Upper lobe of left lung (tissue), 4 donors: Measurements from ENCODE around the gene SHE.

Source experiments
- POLR2A ChIP-seq, 4 donors: fragments of 450-650 bp; IDR thresholded peaks; one replicate each; pipeline ENCODE4 v1.5.1; 2016 to 2017; ENCODE audit warnings: antibody characterized with exemption in 4 of 4, mild to moderate bottlenecking in 2 of 4
- POLR2AphosphoS5 ChIP-seq, 2 donors: sonication (generic); formaldehyde crosslinking; IDR thresholded peaks; one replicate each; pipeline ENCODE4 v1.5.1; 2017; ENCODE audit warnings: antibody characterized with exemption in 2 of 2
- TF ChIP-seq, protein P1 (sequence below), 6 experiments: fragments of 450-650 bp in 4 of 6; fragments of 200-600 bp in 2 of 6; sonication (generic) in 2 of 6; IDR thresholded peaks; one replicate each; pipeline ENCODE4 v1.5.1; 2016 to 2019; ENCODE audit warnings: antibody characterized with exemption in 6 of 6

DNA sequence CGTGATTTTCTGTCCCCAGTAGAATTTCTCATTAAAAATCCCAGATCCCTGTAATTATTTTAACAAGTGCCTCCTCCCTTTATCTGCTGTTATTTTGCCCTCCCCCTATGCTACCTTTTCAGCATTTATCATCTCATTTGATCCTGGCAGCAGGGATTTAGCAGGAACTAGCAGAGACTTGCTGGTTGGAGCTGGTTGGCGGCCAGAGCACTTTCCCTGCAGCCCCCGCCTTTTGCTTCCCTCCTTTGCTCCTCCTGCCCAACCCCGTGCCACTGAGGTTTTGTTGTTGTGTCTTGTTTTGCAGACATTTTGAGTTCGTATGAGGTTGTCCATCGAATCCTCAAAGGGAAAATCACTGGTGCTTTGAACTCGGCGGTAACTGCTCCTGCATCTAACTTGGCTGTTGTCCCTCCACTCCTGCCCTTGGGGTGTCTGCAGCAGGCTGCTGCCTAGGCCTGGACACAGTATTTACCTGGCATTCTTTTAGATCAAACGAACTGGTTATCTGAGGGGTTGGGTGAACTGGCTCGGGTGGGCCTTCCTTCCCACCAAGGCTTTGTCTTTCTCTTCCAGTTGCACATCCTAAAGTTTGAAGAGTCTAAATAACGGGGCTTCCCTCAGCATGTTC is 45.0 kb upstream of the SHE start:
- TF ChIP-seq, protein P1, sequence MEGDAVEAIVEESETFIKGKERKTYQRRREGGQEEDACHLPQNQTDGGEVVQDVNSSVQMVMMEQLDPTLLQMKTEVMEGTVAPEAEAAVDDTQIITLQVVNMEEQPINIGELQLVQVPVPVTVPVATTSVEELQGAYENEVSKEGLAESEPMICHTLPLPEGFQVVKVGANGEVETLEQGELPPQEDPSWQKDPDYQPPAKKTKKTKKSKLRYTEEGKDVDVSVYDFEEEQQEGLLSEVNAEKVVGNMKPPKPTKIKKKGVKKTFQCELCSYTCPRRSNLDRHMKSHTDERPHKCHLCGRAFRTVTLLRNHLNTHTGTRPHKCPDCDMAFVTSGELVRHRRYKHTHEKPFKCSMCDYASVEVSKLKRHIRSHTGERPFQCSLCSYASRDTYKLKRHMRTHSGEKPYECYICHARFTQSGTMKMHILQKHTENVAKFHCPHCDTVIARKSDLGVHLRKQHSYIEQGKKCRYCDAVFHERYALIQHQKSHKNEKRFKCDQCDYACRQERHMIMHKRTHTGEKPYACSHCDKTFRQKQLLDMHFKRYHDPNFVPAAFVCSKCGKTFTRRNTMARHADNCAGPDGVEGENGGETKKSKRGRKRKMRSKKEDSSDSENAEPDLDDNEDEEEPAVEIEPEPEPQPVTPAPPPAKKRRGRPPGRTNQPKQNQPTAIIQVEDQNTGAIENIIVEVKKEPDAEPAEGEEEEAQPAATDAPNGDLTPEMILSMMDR (IDR thresholded peaks at IDR 0.05) = no peak
- TF ChIP-seq POLR2A (IDR thresholded peaks at IDR 0.05) (no peak), POLR2AphosphoS5 (IDR thresholded peaks at IDR 0.05) (no peak)
